HEK293 (cell line): ENCODE data around the gene NYNRIN.

ENCODE experiments used
- CTCF ChIP-seq: fragments of 450-650 bp; formaldehyde crosslinking; IDR thresholded peaks from 2 replicates; pipeline ENCODE4 v1.5.1; 2016; ENCODE audit warnings: missing biosample characterization, missing genetic modification characterization
- ELK4 ChIP-seq: IDR thresholded peaks from 2 replicates; pipeline ENCODE4 v1.6.1; 2011; ENCODE audit warnings: mild to moderate bottlenecking, low read depth, low read length, borderline replicate concordance

GRCh38 chr14:24366721-24367513 is 31.9 kb upstream of the NYNRIN start:
- TF ChIP-seq ELK4: no peak
- TF ChIP-seq CTCF (tag by site-specific recombination): no peak
